Measurements from ENCODE around the gene AKR1B1.
"Not testable (repeated sequence)": the region's sequence is repeated elsewhere in the genome, so short reads cannot be mapped to it uniquely, and the experiment has no call there.

The AKR1B1 gene

DNA sequence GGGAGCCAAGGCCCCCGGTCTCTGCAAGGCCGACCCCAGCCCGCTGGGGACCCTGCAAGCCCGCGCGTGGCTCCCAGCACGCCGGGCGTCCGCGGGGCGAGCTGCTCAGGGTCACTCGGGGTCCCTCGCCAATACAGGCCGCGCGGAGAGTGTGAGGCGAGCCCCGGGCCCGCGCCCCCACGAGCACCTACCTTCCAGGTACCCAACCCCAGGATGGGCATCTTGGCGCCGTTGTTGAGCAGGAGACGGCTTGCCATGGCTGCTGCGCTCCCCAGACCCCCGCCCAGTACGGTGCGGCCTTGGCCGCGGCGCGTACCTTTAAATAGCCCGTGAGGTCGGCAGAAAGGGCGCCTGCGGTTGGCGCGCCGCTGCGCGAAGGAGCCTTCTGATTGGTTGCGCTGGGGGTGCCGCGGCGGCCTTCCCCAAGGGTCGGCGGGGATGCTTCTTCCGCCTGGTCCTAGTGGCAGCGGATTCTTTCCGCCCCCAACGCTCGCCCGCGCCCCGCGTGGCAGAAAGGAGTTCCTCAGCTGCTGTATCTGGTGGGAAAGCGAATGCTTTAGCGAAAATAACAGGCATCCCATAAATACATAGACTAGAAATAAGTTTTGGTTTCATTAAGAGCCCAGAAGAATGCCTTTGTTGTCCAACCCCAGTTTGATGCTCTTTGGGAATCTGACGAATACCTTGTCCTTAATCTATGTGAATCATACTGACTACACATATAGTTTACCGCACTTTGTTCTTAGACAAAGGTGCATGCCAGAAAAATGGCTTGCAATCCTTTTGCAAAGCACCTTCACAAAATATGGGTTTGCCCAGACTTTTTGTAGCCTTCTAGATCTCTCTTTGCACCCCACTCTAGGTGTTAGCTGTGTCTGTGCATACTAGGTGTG lies at the start of gene AKR1B1:
TSS of gene AKR1B1 (minus strand) at position 295 of the 893 bp plus-strand sequence. CDS start at position 257, 38 bp downstream.
- peaks cover 7% of the 10 kb centered on the region for H3K9me3 Mint-ChIP-seq
- H3K36me3 Mint-ChIP-seq (ENCODE audit: low read depth), result peaks cover 19% of the 10 kb centered on the region
- H3K27me3 Mint-ChIP-seq (ENCODE audit: low read depth), result no peaks in the 10 kb centered on the region
- peaks cover 40% of the 10 kb centered on the region for H3K4me1 Mint-ChIP-seq (ENCODE audit: low read depth)
- peak within 1 kb of the TSS; percentile 81 for H3K4me3 Mint-ChIP-seq
- peak within 1 kb of the TSS; percentile 75 for H3K27ac Mint-ChIP-seq

DNA sequence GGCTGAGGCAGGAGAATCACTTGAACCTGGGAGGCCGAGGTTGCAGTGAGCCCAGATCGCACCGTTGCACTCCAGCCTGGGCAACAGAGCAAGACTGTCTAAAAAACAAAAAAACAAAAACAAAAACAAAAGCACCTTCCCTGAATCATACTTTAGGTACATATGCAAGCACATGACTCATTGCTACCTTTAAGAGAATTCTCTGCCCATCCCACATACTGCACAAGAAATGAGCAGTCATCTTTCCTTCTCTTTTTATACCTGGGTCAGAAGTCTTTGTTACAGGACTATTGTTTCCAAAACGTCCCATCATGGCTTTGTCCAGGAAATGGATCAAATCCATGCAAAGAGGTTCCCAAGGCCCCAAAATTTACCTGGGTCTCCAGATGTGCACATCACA lies 47.0 kb upstream of the AKR1B1 start:
- Mint-ChIP-seq H3K36me3 (ENCODE audit: low read depth) (no peaks in the 10 kb centered on the region), H3K27ac (no peak overlapping the region), H3K4me1 (ENCODE audit: low read depth) (no peaks in the 10 kb centered on the region), H3K4me3 (no peak overlapping the region), H3K9me3 (no peaks in the 10 kb centered on the region), H3K27me3 (ENCODE audit: low read depth) (peaks cover 3% of the 10 kb centered on the region)

DNA sequence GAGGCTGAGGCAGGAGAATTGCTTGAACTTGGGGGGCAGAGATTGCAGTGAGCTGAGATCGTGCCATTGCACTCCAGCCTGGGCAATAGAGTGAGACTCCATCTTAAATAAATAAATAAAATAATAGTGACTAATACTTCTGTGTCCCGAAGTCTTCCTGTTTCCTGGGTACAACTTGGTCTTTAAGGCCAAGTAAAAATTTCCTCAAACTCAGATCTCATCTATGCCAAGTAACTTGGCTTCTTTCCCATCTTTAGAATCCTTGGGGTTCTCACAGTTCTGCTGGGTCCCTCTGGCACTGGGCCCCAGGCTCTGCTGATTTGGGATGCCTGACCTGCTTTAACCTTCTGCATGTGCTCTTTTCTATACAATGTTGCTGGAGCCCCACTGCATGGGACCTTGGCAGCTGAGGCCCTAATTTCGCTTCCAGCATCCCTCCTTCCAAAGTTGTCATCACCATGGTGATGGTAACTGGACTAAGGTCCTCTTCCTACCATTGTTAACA lies 45.8 kb upstream of the AKR1B1 start:
- no peaks in the 10 kb centered on the region for H3K36me3 Mint-ChIP-seq (ENCODE audit: low read depth)
- H3K9me3 Mint-ChIP-seq, result no peaks in the 10 kb centered on the region
- H3K4me3 Mint-ChIP-seq, result no peak overlapping the region
- no peaks in the 10 kb centered on the region for H3K4me1 Mint-ChIP-seq (ENCODE audit: low read depth)
- no peak overlapping the region for H3K27ac Mint-ChIP-seq
- peaks cover 3% of the 10 kb centered on the region for H3K27me3 Mint-ChIP-seq (ENCODE audit: low read depth)

DNA sequence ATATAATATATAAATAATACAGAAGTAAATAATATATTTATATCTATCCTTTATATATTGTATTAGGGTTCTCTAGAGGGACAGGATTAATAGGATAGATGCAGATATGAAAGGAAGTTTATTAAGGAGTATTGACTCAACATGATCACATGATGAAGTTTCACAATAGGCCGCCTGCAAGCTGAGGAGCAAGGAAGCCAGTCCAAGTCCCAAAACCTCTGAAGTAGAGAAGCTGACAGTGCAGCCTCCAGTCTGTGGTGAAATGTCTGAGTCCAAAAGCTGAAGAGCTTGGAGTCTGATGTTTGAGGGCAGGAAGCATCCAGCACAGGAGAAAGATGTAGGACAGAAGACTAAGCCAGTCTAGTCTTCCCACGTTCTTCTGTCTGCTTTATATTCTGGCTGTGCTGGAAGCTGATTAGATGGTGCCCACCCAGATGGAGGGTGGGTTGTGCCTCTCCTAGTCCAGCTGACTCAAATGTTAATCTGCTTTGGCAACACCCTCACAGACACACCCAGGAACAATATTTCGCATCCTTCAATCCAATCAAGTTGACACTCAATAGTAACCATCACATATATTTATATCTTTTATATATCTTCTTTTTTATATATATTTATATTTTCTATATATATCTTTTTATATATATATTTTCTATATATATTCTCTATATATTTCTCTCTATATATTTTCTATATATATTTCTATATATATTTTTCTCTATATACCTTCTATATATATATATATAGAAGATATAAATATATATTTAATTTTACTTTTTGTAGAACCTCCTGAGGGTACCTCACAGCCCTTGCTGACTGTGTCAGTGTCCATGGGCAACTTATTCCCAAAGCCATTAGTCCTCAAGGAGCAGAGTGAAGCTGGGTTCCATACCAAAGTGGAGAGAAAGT lies 43.8 kb upstream of the AKR1B1 start:
- no peak overlapping the region for H3K27ac Mint-ChIP-seq
- no peaks in the 10 kb centered on the region for H3K36me3 Mint-ChIP-seq (ENCODE audit: low read depth)
- H3K27me3 Mint-ChIP-seq (ENCODE audit: low read depth), result peaks cover 9% of the 10 kb centered on the region
- H3K9me3 Mint-ChIP-seq, result no peaks in the 10 kb centered on the region
- H3K4me1 Mint-ChIP-seq (ENCODE audit: low read depth), result no peaks in the 10 kb centered on the region
- H3K4me3 Mint-ChIP-seq, result no peak overlapping the region

DNA sequence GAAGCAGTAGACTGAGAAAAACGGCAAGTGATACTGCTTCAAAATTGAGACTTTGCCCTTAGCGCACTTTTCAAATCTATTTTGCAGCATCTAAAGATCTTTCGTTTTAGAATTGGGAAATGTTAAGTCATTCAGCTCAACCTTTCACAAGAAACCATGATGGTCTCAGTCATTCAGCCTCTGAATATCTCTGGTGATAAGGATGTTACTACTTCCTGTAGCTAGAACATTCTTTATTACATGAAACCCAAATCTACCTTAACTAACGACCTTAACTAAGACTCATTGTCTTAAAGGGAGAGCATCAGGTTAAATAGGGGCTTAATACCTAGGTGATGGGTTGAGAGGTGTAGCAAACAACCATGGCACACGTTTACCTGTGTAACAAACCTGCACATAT lies 42.1 kb upstream of the AKR1B1 start:
- peaks cover 14% of the 10 kb centered on the region for H3K27me3 Mint-ChIP-seq (ENCODE audit: low read depth)
- H3K36me3 Mint-ChIP-seq (ENCODE audit: low read depth), result no peaks in the 10 kb centered on the region
- no peaks in the 10 kb centered on the region for H3K4me1 Mint-ChIP-seq (ENCODE audit: low read depth)
- no peak overlapping the region for H3K4me3 Mint-ChIP-seq
- H3K27ac Mint-ChIP-seq, result no peak overlapping the region
- no peaks in the 10 kb centered on the region for H3K9me3 Mint-ChIP-seq

DNA sequence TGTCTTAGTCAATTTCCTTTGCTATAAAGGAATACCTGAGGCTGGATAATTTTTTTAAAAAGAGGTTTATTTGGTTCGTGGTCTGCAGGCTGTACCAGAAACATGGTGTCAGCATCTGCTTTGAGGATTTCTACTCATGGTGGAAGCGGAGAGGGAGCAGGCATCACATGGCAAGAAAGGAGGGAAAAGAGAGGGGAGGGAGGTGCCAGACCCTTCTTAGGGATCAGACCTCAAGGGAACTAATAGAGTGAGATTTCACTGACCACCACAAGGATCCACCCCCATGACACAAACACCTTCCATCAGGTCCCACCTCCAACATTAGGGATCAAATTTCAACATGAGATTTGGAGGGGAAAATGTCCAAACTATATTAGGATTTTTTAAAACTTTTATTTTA lies 41.5 kb upstream of the AKR1B1 start:
- no peak overlapping the region for H3K27ac Mint-ChIP-seq
- no peak overlapping the region for H3K4me3 Mint-ChIP-seq
- H3K4me1 Mint-ChIP-seq (ENCODE audit: low read depth), result no peaks in the 10 kb centered on the region
- H3K36me3 Mint-ChIP-seq (ENCODE audit: low read depth), result no peaks in the 10 kb centered on the region
- H3K9me3 Mint-ChIP-seq, result no peaks in the 10 kb centered on the region
- peaks cover 18% of the 10 kb centered on the region for H3K27me3 Mint-ChIP-seq (ENCODE audit: low read depth)

DNA sequence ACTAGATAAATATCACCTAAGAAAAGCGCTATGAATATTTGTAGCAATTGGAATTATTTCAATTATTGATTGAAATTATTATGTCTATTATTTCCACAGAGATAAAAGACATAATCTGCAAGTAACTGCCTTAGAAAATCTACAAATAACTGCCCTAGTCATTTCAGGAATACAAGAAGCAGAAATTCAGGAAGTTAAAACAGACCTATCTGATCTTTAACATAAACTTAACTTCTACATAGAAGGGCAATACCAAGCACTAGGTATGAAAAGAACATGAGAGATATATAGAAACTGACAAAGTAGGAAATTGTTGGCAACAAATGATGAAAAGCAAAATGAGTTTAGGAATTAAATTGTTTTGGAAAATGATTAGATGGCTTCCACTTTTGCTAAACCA lies 36.6 kb upstream of the AKR1B1 start:
- Mint-ChIP-seq H3K36me3 (ENCODE audit: low read depth) (no peaks in the 10 kb centered on the region), H3K9me3 (no peaks in the 10 kb centered on the region), H3K4me3 (no peak overlapping the region), H3K4me1 (ENCODE audit: low read depth) (no peaks in the 10 kb centered on the region), H3K27me3 (ENCODE audit: low read depth) (peaks cover 28% of the 10 kb centered on the region), H3K27ac (no peak overlapping the region)

DNA sequence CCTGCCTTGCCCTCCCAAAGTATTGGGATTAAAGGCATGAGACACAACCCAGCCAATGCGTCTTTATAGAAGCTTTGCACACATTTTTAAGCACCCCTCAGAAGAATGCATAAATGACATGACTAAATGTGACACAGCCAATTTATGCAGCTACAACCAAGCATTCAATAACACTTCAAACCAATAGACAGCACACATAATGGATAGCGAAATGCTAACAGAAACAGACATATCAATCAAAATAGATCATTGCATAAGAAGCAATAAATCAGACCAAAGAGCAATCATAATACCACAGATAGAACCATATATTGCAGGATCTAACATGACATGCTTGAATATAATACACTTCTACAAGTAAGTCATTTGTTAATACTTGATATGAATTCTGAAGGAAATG lies 34.2 kb upstream of the AKR1B1 start:
- no peaks in the 10 kb centered on the region for H3K9me3 Mint-ChIP-seq
- no peak overlapping the region for H3K4me3 Mint-ChIP-seq
- H3K27ac Mint-ChIP-seq, result no peak overlapping the region
- peaks cover 25% of the 10 kb centered on the region for H3K27me3 Mint-ChIP-seq (ENCODE audit: low read depth)
- no peaks in the 10 kb centered on the region for H3K36me3 Mint-ChIP-seq (ENCODE audit: low read depth)
- no peaks in the 10 kb centered on the region for H3K4me1 Mint-ChIP-seq (ENCODE audit: low read depth)

DNA sequence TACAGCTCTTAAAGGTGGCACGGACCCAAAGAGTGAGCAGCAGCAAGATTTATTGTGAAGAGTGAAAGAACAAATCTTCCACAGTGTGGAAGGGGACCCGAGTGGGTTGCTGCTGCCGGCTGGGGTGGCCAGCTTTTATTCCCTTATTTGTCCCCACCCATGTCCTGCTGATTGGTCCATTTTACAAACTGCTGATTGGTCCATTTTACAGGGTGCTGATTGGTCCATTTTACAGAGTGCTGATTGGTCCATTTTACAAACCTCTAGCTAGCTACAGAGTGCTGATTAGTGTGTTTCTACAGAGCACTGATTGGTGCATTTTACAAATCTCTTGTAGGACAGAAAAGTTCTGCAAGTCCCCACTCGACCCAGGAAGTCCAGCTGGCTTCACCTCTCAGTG lies 28.8 kb upstream of the AKR1B1 start:
- H3K27ac Mint-ChIP-seq; H3K4me1 Mint-ChIP-seq (ENCODE audit: low read depth); H3K27me3 Mint-ChIP-seq (ENCODE audit: low read depth); H3K9me3 Mint-ChIP-seq; H3K4me3 Mint-ChIP-seq; H3K36me3 Mint-ChIP-seq (ENCODE audit: low read depth): not testable (repeated sequence)

DNA sequence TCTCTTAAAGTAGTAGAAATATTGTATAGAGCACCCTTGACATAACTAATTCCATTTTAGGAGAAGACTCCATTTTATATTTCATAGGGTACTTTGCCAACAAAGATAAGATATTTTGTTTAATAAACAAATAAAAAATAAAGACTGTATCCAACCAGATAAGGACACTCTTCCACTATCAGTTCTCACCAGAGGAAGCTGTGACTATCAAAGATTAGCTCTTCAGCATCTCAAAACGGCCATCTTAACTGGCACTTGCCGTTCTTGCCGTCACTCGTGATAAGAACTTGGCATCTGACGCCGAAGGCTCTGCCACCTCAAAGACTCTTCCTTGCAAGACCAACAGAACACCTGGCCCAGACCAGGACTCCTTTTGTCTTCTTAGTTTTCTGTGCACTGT lies 26.3 kb upstream of the AKR1B1 start:
- Mint-ChIP-seq H3K9me3 (no peaks in the 10 kb centered on the region), H3K27ac (no peak overlapping the region), H3K36me3 (ENCODE audit: low read depth) (no peaks in the 10 kb centered on the region), H3K27me3 (ENCODE audit: low read depth) (peaks cover 3% of the 10 kb centered on the region), H3K4me3 (no peak overlapping the region), H3K4me1 (ENCODE audit: low read depth) (no peaks in the 10 kb centered on the region)

DNA sequence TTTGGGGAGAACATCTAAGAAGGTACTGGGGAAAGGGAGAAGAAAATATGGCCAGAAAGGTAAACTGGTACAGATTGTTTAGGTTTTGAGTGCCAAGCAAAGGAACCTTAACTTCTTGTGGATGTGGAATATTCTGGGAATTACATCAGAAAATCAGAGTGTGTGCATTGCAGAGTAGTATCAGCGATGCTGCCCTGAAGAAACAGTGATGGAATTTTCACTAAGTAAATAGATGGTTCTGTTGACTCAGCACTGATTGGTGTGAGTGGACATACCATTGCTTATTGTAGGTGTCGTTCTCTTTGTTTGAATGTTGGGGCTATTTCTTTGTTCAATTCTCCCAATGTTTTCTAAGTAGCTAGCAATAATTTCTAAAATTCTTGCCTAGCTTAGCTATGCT lies 24.4 kb upstream of the AKR1B1 start:
- Mint-ChIP-seq H3K27ac (no peak overlapping the region), H3K36me3 (ENCODE audit: low read depth) (no peaks in the 10 kb centered on the region), H3K4me3 (no peak overlapping the region), H3K9me3 (no peaks in the 10 kb centered on the region), H3K4me1 (ENCODE audit: low read depth) (no peaks in the 10 kb centered on the region), H3K27me3 (ENCODE audit: low read depth) (peaks cover 3% of the 10 kb centered on the region)

DNA sequence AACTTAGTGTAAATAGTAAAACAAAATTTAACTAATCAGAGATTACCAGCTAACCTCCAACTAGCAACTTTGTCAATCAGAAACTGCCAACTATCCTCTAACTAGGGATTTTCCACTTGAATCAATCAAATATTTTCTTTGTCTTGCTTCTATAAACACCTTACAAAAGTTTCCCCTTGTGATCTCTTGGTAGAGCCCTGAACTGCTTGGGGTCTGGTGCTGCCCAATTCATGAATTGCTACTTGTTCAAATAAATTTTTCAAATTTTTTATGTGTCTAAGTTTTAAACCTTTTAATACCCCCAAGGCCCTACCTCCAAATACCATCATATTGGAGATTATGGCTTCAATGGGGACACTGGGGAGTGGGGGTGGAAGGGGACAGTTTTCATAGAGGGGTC lies 24.0 kb upstream of the AKR1B1 start:
- no peaks in the 10 kb centered on the region for H3K36me3 Mint-ChIP-seq (ENCODE audit: low read depth)
- peaks cover 3% of the 10 kb centered on the region for H3K27me3 Mint-ChIP-seq (ENCODE audit: low read depth)
- no peaks in the 10 kb centered on the region for H3K9me3 Mint-ChIP-seq
- H3K4me1 Mint-ChIP-seq (ENCODE audit: low read depth), result no peaks in the 10 kb centered on the region
- H3K4me3 Mint-ChIP-seq, result no peak overlapping the region
- H3K27ac Mint-ChIP-seq, result no peak overlapping the region

DNA sequence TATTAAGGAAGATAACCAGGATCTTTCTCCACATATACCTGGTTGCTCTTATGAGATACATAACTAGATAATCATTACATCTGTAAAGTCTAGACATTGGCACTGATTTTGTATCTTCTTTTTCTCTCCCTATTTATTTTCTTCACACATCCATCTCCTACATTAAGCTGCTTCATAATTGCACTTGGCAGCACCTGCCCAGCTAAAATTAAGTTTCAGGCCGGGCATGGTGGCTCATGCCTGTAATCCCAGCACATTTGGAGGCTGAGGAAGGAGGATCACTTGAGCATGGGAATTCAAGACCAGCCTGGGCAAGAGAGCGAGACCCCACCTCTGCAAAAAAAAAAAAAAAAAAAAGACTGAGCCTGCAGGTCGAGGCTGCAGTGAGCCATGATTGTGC lies 22.3 kb upstream of the AKR1B1 start:
- Mint-ChIP-seq H3K4me1 (ENCODE audit: low read depth) (no peaks in the 10 kb centered on the region), H3K9me3 (no peaks in the 10 kb centered on the region), H3K4me3 (no peak overlapping the region), H3K36me3 (ENCODE audit: low read depth) (no peaks in the 10 kb centered on the region), H3K27me3 (ENCODE audit: low read depth) (peaks cover 3% of the 10 kb centered on the region), H3K27ac (no peak overlapping the region)

DNA sequence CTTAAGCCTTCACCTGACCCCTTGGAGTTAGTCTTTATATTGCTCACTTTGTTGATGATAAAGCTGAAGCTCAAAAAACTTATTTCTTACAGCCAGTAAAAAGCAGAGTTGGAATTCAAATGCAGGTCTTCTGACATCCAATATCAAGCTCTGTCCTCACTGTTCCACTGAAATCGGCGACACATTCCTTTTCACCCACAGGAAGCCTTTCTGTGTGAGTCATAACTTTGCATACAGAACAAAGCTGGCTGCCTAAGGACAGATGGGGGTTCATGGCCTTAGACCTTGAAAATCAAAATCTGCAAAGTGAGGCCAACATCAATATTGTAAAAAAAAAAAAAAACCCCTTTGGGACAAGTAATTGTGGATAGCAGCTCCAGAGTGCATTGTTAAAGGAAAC lies 21.8 kb upstream of the AKR1B1 start:
- Mint-ChIP-seq H3K27ac (no peak overlapping the region), H3K27me3 (ENCODE audit: low read depth) (peaks cover 3% of the 10 kb centered on the region), H3K36me3 (ENCODE audit: low read depth) (no peaks in the 10 kb centered on the region), H3K9me3 (no peaks in the 10 kb centered on the region), H3K4me3 (no peak overlapping the region), H3K4me1 (ENCODE audit: low read depth) (no peaks in the 10 kb centered on the region)

DNA sequence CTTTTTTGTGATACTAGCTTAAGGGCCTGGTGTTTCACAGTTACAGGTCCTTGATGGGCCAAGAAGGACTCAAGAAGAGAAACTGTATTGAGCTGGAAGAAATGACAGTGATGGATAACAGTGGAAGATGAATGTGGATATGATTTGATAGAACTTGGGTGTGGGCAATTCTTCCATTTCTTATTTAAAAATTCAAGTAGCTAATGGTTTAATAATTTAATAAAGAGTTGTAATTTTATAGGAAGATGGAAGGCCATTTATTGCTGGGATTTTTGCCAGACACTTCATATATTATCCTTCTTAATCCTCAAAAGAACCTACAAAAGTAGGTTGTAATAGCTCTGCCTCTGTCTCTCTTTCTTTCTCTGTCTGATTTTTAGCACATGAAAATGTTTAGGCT lies 21.3 kb upstream of the AKR1B1 start:
- Mint-ChIP-seq H3K36me3 (ENCODE audit: low read depth) (no peaks in the 10 kb centered on the region), H3K27me3 (ENCODE audit: low read depth) (peaks cover under 1% of the 10 kb centered on the region), H3K4me3 (no peak overlapping the region), H3K9me3 (no peaks in the 10 kb centered on the region), H3K27ac (no peak overlapping the region), H3K4me1 (ENCODE audit: low read depth) (no peaks in the 10 kb centered on the region)
